Stimulated activated CD4-positive, alpha-beta T cell treated with anti-CD3 and anti-CD28 coated beads, Interleukin-2, amount 100 ng/mL, for 48 hours (primary cell): ENCODE measurements around the gene MYOG.

Experiments
- DNase-seq, 2 donors: peaks; one replicate each; pipeline ENCODE4 v3.0.0-alpha.2; 2020

Gene MYOG

GRCh38 chr1:203090421-203091198, 4.8 kb upstream of the MYOG start:
- DNase-seq = no peak

DNA sequence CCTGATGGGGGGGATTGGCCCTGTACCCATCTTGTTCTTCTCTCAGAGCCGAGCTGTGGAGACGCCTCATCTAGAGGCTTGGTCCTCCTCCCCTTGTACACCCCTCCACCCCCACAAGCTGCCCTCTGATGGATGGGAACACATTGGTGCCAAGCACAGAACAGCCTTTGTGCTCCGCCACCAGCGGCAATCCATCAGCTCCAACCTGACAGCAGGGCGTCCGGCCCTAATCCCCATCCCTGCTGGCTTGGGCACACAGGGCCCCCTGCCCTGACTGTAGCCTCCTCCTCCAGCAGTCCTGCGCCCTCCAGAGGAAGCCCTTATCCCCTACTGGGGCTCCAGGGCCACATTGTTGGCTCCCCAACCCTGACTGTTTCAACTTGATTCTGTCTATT, 3.8 kb upstream of the MYOG start:
- no peak for DNase-seq

DNA sequence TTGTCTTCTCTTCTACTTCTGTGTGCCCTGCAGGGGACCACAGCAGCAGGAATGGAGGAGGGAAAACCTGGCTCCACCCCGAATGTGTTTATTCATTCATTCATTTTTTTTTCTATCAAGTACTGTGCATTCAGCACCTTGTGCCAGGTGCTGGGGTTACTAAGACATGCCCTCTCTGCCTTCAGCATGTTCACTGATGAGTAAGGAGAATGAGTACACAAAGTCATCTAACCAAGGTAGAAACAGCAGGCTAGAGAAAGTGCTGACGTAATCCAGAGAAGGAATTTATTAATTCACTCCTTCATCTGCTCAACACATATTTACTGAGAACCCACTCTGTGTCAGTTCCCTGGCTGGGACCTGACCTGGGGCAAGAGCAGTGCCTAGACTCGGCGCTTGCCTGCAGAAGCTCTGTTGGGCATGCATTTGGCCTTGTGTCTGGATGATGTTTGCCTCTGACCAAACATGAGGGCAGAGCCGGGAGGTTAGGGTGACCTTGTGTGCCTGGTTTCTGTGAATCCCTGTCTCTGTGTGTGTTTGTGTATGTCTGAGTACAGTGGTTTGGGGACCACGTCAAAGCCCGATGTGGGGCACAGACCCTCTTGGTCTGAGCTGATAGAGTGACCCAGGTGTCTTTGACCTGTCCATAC, 3.3 kb upstream of the MYOG start:
- DNase-seq = no peak

GRCh38 chr1:203088441-203088840, 2.6 kb upstream of the MYOG start:
- no peak for DNase-seq

DNA sequence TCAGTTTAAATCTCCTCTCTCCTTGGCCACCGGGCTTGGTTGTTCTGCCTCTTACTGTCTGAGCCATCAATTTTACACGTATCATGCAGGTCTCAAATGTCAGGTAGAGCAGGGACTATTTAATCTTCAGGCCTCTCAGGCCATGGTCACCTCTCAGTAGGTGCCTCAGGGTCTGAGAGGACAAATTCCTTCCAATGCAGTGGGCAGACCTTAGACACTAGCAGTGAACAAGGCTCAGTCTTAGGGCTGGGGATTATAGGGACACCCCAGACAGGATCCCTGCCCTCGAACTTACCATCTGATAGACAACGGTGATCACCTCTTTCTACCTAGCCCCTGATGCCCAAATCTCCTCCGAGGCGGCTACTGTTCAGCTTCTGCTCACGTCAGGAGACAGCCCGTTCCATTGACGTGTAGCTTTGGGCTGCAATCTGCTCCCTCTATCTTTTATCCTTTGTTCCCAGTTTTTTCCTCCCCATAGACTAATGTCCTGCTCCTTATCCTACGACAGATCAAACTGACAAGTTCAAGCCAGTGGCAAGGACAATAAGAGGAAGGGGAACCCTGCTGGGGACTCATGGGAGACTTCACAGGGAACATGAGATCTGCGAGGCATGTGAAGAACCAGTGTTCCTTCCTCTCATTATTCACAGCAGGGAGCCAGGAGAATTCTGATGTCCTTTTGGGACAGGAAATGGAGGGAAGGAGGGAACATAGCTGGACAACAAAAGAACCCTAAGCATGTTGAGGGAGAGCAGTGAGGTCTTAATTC, 1.4 kb upstream of the MYOG start:
- no peak for DNase-seq

- peak; percentile 47 to 55 for DNase-seq
These were observed 954 bp downstream of the MYOG start for GRCh38 chr1:203084588-203085527.

GRCh38 chr1:203083463-203083921, 2.3 kb downstream of the MYOG start:
- DNase-seq = no peak

DNA sequence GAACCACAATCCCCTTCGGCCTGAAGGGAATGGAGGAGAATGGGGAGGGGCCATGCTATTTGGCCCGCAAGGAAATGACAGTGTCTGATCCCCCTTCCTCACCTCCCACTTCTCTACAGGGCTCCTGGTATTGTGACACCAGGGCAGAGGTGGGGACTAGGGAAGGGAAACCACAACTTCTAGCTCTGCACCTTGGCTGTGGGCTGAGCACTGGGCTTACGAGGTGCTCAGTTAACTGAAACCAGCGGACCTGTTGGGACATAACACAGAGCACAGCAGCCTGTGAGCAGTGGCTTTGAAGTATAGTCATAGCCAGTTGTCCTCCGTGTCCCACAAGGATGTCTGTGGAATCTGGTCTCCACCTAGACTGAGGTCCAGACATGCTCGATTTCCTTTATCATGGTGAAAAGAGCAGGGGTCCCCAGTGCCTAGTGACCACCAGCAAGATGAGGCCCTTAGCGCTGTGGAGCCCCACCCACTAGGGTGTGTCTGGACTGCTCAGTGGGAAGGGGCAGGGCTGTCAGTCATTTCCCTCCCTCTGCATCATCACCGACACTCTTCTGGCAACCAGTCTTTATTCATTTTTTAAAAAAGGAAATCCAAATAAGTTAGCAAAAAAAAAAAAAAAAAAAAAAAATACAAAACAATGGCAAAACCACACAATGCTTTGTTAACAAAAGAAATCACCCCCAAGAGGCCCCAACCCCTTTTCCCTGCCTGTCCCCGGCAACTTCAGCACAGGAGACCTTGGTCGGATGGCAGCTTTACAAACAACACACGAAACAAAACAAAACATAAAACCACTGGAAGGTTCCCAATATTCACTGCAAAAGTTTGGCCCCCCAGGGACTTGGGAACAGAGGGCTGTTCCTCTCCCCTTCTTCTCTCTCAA, 3.0 kb downstream of the MYOG start:
- DNase-seq = no peak

DNA sequence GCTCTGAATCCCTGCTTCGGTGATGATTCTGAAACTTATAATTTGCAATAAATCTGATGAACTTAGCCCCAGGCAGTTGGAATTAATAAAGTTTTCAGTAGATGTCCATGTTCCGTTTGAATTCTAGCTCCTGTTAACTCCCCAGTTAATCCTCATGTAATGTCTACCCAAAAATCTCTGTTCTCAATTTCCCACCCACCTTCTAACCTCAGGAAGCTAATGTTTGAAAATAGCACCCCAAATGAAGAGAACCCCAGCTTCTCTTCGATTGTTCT, 3.6 kb downstream of the MYOG start:
- no peak for DNase-seq

DNA sequence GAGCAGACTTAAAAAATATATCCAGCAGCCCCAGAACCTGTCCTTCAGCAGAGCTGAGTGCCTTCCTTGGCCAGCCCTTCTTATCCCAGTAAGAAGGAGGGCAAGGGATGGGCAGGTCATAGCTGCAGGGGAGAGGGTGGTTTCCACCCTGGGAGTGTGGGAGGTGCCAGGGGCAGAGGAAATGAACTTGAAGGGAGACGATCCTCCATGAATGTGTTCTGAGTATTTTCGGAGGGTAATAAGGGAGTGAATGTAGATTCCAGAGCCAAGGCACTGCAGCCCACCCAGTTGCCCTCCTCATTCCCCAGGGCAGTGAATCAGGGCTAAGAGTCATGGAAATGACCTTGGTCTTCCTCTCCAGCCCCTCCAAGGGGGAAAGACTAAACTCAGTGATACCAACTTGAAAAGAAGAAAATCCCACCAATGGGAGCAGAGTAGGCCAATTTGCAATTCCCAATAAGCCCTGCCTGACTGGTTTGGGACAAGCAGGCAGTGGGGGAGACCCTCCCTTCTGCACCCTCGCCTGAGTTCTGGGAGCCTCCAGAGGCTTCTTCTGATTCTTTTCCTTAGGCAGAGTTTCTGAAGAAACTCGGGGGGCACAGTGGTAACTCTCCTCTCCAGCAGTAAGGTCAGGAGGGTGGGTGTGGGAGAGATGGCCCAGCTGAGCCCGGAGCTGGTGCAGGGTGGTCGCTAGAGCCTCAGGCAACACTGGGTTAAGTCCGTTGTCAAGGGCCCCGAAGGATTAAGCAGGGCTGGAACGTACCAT, 4.2 kb downstream of the MYOG start:
- no peak for DNase-seq

DNA sequence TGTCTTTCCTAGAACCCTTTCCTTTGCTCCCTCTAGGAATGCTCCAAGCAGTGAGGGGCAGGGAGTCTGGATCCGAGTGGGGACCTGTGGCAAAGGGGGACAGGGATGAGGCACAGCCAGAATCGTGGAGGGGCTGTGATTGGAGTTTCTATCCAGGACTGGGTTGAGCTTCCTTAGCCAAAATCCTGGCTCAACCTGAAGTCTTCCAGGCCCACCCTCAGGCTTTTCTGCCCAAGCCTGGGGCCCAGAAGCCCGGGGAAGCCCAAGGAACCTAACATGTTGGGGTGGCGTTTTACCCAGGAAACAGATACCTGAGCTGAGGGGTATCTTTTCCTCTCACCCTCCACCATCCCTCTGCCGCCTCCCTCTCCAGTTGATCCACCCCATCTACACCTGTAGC, 5.4 kb downstream of the MYOG start:
- no peak for DNase-seq

GRCh38 chr1:203078478-203078877, 7.3 kb downstream of the MYOG start:
- no peak for DNase-seq

DNA sequence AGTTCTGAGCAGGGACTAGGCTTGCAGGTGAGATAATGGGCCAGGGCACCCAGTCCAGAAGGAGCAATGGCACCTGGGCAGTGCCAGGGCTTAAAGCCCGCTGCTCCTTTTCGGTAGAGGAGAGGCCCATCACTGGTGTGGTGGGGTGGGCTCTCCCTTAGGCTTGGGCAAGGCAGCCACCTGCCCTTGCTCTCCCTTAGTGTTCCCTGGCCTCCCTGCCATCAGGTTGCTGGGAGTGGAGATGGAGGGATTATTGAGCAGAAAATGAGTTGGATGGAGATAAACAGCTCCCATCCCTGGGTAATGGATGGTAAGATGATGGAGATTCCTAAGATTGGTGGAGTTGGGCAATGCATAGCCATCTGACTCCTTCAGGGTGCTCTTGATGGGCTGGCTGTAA, 7.9 kb downstream of the MYOG start:
- no peak for DNase-seq

DNA sequence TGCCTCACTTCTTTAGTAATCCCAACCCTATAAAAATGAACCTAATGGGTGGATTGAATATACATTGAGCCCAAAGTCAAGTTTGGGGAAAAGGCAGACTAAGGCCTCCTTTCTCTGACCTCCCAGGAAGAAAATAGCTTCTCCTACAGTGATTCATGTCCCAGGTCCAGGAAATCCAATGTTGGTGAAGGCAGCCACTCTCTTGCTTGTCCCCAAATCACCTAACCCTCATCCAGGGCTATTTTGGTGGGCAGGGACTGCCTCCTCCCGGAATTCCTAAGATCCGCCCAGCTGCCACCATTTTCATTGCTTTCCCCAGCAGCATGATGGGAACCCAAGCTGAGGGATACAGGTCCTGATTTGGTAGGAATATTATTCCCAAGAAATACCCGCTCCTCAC, 8.4 kb downstream of the MYOG start:
- no peak for DNase-seq

DNA sequence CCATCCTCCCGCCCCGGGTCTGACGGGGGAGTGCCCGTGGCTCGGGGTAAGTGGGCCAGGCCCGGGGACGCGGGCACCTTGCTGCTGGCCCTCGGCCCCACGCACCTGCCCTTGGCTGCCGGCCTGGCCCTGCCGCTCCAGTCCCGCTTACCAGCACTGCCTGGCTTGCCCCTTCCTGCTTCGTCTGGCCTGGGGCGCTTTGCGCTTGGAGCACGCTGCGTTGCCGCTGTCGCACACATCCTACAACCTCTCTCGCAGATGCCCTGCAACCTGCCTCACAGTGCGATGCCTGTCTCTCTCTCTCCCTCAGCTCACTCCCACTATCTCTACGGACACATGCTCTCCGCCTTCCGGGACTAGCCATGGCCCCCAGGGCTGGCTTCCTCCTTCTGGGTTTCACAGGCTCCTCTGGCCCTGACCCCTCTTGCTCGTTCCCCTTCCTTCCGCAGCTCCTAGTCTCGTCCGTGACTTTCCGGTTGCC, 9.7 kb downstream of the MYOG start:
- no peak for DNase-seq

DNA sequence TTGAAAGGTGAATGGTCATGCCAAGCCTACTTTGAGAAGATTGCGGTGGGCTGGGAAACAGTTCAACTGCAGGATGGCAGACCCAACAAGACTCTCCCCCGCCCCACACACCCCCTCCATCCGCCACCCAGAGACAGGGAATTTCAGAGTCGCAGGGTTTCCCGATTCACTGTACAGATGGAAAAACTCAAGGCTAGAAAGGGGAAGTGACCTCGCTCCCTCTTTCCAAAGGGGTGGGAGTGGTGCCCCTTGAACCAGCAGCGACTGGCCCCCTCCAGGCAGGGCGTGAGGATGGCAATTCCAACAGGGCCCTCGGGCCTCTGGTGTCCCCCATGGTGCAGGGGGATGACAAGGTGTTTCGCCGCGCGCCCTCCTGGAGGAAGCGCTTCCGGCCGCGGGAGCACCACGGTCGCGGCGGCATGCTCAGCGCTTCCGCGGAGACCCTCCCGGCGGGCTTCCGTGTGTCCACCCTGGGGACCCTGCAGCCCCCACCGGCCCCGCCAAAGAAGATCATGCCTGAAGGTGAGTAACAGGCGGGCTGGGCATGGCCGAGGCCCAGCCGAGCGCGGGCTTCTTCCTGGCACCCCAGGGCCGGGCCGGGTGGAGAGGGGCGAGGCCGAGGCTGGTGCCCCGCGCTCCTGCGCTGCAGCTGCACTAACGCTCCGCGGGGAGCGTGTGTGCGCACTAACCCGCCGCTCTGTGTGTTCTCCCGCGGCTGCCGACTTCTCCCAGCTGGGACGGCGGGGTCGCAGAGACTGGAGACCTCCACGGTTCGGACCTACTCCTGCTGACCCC, 10.4 kb downstream of the MYOG start:
- no peak for DNase-seq

GRCh38 chr1:203074610-203075009, 11.2 kb downstream of the MYOG start:
- no peak for DNase-seq

DNA sequence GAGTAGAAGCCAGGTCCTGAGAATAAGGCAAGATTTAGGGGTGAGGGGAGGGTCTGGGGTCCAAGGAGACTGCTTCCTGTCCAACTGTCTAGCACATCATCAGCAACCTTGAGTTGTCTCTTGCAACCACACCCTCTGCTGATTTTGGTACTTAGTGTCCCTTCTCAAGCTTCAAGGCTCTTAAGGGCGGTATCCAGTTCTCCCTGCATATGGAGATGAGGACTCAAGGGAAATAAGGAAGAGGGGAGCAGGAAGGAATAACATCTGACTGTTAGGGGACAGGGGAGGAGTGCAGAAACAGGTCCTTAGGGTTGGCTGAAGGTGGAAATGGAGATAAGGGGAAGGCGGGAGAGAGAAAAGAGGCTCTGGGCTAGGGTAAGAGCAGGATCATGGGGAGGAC, 12.3 kb downstream of the MYOG start:
- no peak for DNase-seq

DNA sequence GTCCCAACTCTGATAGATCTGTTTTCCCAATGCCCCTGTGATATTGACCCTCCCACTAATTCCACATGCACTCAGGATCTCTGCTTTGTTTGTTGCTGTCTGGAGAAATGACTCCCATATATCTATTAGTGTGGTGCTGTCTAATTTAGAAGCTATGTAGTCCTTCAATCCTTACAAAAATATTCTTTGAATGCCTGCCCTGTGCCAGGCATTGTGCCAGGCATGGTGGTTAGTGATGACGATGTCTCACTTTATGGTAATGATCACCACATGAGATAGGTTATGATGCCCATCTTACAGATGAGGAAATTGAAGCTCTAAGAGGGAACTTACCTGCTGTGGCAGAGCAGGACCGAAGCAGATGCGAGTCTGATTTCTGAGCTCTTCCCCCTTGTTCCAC, 12.9 kb downstream of the MYOG start:
- DNase-seq = no peak

DNA sequence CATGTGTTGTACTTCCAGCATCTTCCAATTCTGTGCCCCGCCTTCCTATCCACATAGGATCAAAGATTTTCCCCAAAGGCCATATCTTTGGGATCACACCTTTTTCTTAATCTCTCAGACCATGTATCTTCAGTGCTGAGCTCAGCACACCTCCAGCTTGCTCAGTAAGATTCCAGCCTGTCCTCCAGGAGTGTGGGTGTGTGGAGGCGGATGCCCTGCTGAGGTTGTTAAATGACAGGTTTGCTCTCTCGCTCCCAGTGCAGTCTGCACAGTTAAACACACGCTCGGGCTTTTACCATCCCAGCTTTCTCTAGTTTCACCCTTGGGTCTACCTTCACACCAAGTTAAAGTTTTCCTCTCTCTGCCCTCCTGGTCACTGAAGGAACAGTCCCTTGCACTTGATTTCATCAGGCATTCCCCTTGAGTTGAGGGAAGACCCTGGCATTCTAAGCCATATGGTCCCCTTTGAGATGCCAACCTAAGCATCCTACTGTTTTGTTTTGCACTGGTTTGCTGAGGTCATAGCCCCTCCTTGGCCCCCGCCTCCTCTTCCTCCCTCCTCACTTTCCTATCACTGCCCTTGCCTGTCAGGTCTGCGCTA, 13.7 kb downstream of the MYOG start:
- no peak for DNase-seq
